ENCODE results near the gene BMPR2.

GRCh38 chr2:202360646-202361045, 15.5 kb upstream of the BMPR2 start:
- TF ChIP-seq PHF8 (conservative IDR thresholded peaks at IDR 0.05; ENCODE audit: low read depth, low read length) (no peak), EZH2 (IDR thresholded peaks at IDR 0.05; ENCODE audit: low read depth, low read length, severe bottlenecking) (no peak), POLR2A (IDR thresholded peaks at IDR 0.05; ENCODE audit: control extremely low read depth in 1 of 2, low read depth in 2 of 2, low read length in 2 of 2) (no peak), RNF2 (IDR thresholded peaks at IDR 0.05; ENCODE audit: borderline replicate concordance, low read depth, low read length, missing control alignments, poor library complexity, severe bottlenecking) (no peak), CHD2 (IDR thresholded peaks at IDR 0.05; ENCODE audit: low read length) (no peak), TBP (IDR thresholded peaks at IDR 0.05; ENCODE audit: low read depth, low read length) (no peak), RAD21 (IDR thresholded peaks at IDR 0.05 in 1 of 2, conservative IDR thresholded peaks at IDR 0.05 in 1 of 2; ENCODE audit: low read depth in 2 of 2, low read length in 2 of 2) (no peak), CEBPB (IDR thresholded peaks at IDR 0.05; ENCODE audit: low read depth, low read length) (no peak), KDM1A (IDR thresholded peaks at IDR 0.05; ENCODE audit: borderline replicate concordance, low read length) (no peak), POLR2AphosphoS5 (IDR thresholded peaks at IDR 0.05; ENCODE audit: low read depth, low read length) (no peak), JUN (IDR thresholded peaks at IDR 0.05; ENCODE audit: low read depth, low read length) (no peak), RXRA (IDR thresholded peaks at IDR 0.05; ENCODE audit: insufficient read depth, low read depth, low read length) (no peak)
- TF ChIP-seq, protein P1, sequence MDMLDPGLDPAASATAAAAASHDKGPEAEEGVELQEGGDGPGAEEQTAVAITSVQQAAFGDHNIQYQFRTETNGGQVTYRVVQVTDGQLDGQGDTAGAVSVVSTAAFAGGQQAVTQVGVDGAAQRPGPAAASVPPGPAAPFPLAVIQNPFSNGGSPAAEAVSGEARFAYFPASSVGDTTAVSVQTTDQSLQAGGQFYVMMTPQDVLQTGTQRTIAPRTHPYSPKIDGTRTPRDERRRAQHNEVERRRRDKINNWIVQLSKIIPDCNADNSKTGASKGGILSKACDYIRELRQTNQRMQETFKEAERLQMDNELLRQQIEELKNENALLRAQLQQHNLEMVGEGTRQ (IDR thresholded peaks at IDR 0.05; ENCODE audit: low read length): no peak
- TF ChIP-seq, protein P2, sequence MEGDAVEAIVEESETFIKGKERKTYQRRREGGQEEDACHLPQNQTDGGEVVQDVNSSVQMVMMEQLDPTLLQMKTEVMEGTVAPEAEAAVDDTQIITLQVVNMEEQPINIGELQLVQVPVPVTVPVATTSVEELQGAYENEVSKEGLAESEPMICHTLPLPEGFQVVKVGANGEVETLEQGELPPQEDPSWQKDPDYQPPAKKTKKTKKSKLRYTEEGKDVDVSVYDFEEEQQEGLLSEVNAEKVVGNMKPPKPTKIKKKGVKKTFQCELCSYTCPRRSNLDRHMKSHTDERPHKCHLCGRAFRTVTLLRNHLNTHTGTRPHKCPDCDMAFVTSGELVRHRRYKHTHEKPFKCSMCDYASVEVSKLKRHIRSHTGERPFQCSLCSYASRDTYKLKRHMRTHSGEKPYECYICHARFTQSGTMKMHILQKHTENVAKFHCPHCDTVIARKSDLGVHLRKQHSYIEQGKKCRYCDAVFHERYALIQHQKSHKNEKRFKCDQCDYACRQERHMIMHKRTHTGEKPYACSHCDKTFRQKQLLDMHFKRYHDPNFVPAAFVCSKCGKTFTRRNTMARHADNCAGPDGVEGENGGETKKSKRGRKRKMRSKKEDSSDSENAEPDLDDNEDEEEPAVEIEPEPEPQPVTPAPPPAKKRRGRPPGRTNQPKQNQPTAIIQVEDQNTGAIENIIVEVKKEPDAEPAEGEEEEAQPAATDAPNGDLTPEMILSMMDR (IDR thresholded peaks at IDR 0.05; ENCODE audit: control extremely low read depth in 1 of 3, insufficient read depth in 1 of 3, low read depth in 1 of 3, low read length in 3 of 3): no peak
